ENCODE data around the gene AKAP1. TPM values are rescaled to one million over a fixed set of nuclear protein-coding genes. Genes with fewer than 3 reads are reported as not detected.
A peak's percentile ranks its signal among the peaks of the same experiment; 100 is the strongest.
"Not testable (repeated sequence)": the region's sequence is repeated elsewhere in the genome, so short reads cannot be mapped to it uniquely, and the experiment has no call there.

AKAP1 gene
- total RNA-seq, 2 experiments from 2014 or later, result 21.4 to 23.8 TPM

DNA sequence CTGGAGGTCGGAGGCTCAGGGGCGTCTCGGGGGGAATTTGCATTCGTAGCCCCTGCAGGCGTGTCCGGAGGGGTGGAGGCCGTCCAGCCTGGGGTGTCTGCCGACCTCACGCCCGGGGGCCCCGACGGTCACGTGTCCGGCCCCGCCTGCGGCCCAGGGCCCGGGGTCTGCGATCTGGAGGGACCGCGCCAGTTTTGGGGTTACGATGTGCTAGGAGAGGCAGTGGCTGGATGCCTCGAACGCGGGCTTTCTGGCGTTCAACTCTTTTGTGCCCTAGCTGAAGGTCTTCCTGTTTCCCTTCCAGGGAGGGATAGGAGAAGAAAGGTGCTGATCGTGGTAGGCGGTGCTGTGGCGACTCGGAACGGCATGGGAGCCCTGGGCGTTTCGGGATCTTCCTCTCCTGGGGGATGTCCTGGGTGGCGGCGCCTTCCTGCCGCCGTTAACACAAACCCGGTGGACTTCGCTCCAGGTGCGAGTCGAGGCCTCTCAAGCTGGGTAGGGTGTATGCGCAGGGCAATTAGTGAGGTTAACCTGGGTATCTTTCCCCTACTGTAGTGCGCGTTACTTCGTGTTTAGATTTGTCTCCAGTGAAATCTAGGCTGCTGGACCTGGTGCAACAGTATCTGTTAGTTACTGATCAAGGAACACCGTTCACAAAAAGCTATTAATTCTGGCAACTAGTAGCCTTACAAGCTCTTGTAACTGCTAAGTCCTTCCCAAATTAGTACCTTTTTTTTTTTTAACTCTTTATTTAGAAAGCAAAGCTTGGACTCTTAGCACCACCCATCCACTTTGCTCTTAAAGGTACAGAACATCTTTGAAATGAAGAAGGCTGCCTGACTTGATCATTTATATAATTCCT, 1.3 kb downstream of the AKAP1 start:
- no peaks in the 10 kb centered on the region for H3K36me3 Mint-ChIP-seq
- peaks cover 25% of the 10 kb centered on the region for H3K4me1 Mint-ChIP-seq
- H3K27ac Mint-ChIP-seq, result peak overlapping the region; percentile 76

DNA sequence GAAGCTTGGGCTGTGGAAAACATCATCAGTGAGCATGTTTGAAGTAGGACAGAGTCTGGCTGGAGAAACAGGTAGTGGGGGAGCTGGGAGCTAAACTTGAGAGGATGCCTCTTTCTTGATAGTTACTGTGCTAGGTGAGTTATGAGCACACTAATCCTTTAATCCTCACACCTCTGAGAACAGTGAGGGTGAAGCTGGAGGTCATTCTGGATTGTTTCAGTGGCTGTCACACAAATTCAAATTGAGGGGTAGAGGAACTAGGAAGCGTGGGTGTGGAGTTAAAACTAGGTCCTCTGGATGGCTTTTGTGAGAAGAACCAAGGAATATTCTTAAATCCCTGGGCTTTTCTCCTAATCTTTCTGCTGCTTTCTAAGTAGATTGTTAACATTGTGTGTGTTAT, 3.3 kb downstream of the AKAP1 start:
- H3K36me3 Mint-ChIP-seq, result no peaks in the 10 kb centered on the region
- H3K27ac Mint-ChIP-seq, result no peak overlapping the region
- POLR2A ChIA-PET, result no interaction called here
- H3K4me1 Mint-ChIP-seq, result peaks cover 19% of the 10 kb centered on the region
- ATAC-seq (ENCODE audit: low read depth), result no peak
- no peaks in the 10 kb centered on the region for H3K9me3 Mint-ChIP-seq
- H3K4me3 Mint-ChIP-seq, result no peak overlapping the region
- H3K27me3 Mint-ChIP-seq, result no peaks in the 10 kb centered on the region
- no peak for DNase-seq

More for the DNA sequence above, 1.3 kb downstream of the AKAP1 start:
- peak; percentile 52 for DNase-seq
- Mint-ChIP-seq H3K27me3 (no peaks in the 10 kb centered on the region), H3K9me3 (no peaks in the 10 kb centered on the region), H3K4me3 (peak overlapping the region; percentile 85)
- POLR2A ChIA-PET, result interaction anchor here (0.6 to 2.5 kb wide), 7 partner anchors 16 to 763 kb away, joined by 3 to 13 read pairs (median 3); partner anchors contain the start of genes C17orf67, DGKE, MRPS23 and SCPEP1
- no peak for ATAC-seq (ENCODE audit: low read depth)

GRCh38 chr17:57089391-57089790, 4.3 kb downstream of the AKAP1 start:
- H3K9me3 Mint-ChIP-seq, result no peaks in the 10 kb centered on the region
- peaks cover 14% of the 10 kb centered on the region for H3K4me1 Mint-ChIP-seq
- H3K27ac Mint-ChIP-seq, result no peak overlapping the region
- H3K36me3 Mint-ChIP-seq, result no peaks in the 10 kb centered on the region
- POLR2A ChIA-PET, result no interaction called here
- no peak overlapping the region for H3K4me3 Mint-ChIP-seq
- ATAC-seq (ENCODE audit: low read depth), result no peak
- no peaks in the 10 kb centered on the region for H3K27me3 Mint-ChIP-seq
- DNase-seq, result no peak

DNA sequence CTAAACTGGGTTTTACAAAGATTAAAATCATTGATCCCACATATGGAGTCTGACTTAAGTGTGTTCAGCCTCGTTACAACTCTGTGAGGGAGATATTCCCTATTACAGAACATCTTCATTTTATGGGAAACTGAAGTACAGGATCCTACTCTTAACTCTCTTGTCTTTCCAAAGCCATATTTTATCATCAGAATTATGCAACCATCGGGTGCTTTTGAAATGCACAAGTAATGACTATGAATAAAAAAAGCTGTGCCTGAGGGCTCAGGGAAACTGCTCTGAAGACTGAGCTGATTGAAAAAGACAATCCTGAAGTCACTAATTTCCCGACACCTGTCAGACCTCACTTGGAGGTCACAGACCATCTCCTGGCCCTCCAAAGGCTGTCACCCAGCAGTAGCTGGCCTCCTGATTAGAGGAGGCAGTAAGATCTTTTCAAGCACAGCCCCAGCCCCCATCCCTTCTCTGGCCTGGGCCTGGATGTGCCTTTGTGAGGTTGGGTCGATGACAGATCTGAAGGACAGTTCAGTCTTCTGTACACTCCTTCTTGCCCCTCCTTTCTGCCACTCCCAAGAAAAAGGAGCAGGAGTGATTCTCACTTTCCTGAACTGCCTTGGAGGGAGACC, 5.6 kb downstream of the AKAP1 start:
- H3K4me1 Mint-ChIP-seq, result peaks cover 14% of the 10 kb centered on the region
- no peak for ATAC-seq (ENCODE audit: low read depth)
- peaks cover 4% of the 10 kb centered on the region for H3K36me3 Mint-ChIP-seq
- H3K27me3 Mint-ChIP-seq, result no peaks in the 10 kb centered on the region
- POLR2A ChIA-PET, result no interaction called here
- no peak overlapping the region for H3K27ac Mint-ChIP-seq
- DNase-seq, result no peak
- H3K9me3 Mint-ChIP-seq, result no peaks in the 10 kb centered on the region
- H3K4me3 Mint-ChIP-seq, result no peak overlapping the region

- H3K27ac Mint-ChIP-seq, result no peak overlapping the region
- no peaks in the 10 kb centered on the region for H3K27me3 Mint-ChIP-seq
- no peaks in the 10 kb centered on the region for H3K9me3 Mint-ChIP-seq
- ATAC-seq (ENCODE audit: low read depth), result no peak
- H3K4me1 Mint-ChIP-seq, result peaks cover 14% of the 10 kb centered on the region
- POLR2A ChIA-PET, result no interaction called here
- H3K36me3 Mint-ChIP-seq, result peaks cover 4% of the 10 kb centered on the region
- no peak overlapping the region for H3K4me3 Mint-ChIP-seq
- no peak for DNase-seq
Measured at GRCh38 chr17:57091186-57091618, 6.2 kb downstream of the AKAP1 start.

- H3K27ac Mint-ChIP-seq, result no peak overlapping the region
- no peaks in the 10 kb centered on the region for H3K9me3 Mint-ChIP-seq
- DNase-seq, result no peak
- no peaks in the 10 kb centered on the region for H3K27me3 Mint-ChIP-seq
- peaks cover 9% of the 10 kb centered on the region for H3K4me1 Mint-ChIP-seq
- no peak overlapping the region for H3K4me3 Mint-ChIP-seq
- POLR2A ChIA-PET, result no interaction called here
- H3K36me3 Mint-ChIP-seq, result peaks cover 4% of the 10 kb centered on the region
- no peak for ATAC-seq (ENCODE audit: low read depth)
Measured at GRCh38 chr17:57092171-57092570, 7.1 kb downstream of the AKAP1 start.

GRCh38 chr17:57092779-57093178, 7.7 kb downstream of the AKAP1 start:
- H3K4me3 Mint-ChIP-seq, result no peak overlapping the region
- no peaks in the 10 kb centered on the region for H3K9me3 Mint-ChIP-seq
- H3K27me3 Mint-ChIP-seq, result no peaks in the 10 kb centered on the region
- peaks cover 8% of the 10 kb centered on the region for H3K4me1 Mint-ChIP-seq
- POLR2A ChIA-PET, result no interaction called here
- ATAC-seq (ENCODE audit: low read depth), result no peak
- no peak overlapping the region for H3K27ac Mint-ChIP-seq
- H3K36me3 Mint-ChIP-seq, result peaks cover 4% of the 10 kb centered on the region
- no peak for DNase-seq

DNA sequence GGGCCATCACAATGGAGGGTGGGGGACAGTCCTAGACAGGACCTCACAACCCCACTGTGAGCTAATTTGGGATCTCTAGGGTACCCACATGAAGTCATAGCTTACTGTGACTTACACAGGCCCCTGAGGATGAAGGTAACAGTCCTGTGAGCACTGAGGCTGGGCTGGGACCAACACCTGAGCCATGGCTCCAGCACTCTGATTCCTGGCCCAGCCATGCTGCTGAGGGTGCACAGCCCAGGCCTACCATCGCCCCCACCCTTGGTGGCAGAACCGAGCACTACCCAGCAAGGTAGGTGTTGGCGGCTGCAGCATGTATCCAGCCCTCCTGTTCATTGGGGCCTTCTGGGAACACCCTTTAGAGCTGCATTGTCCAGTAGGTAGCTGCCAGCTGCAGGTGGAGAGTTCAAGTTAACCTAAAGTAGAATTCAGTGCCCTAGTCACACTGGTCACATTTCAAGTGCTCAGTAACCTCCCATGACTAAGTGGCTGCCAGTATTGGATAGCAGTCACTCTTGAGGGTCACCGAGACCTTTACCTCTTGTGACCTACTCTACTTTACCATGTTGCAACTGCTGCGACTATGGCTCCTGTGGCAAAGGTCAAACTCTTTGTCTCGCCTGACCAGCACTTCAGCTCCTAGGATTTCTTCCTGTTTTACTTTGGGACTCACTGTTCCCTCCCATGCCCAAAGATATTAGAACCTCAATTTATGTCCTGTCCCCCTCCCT, 11.6 kb downstream of the AKAP1 start:
- DNase-seq, result no peak
- no peak for ATAC-seq (ENCODE audit: low read depth)
- Mint-ChIP-seq H3K9me3 (no peaks in the 10 kb centered on the region), H3K36me3 (peaks cover 4% of the 10 kb centered on the region), H3K4me1 (peaks cover under 1% of the 10 kb centered on the region), H3K27ac (no peak overlapping the region), H3K4me3 (no peak overlapping the region), H3K27me3 (no peaks in the 10 kb centered on the region)
- POLR2A ChIA-PET, result no interaction called here

DNA sequence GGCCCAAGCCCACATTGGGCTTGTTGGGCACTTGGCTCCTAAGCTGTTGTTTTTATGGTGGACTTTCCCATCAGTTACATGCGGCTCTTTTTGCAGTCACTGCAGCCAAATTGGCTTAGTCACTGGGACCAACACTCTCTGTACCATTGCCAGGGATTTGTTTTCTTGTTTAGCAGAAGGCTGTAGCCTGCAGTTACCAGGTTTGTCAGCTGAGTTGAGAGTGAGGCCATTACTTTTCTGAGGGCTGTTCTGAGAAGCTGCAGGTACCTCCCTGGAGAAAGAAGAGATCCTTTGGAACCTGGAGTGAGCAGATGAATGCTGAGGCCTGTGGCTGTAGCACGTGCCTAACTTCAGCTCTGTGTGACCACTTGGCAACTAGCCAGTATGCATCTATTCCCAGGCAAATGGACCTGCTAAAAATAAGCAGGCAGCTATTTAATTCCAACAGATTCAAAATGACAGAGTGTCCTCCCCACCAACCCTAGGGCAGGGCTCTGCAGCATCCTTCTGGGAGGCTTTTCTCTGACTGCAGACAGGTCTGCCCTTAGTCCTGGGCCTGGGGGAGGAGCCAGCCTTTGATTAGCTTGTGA, 12.9 kb downstream of the AKAP1 start:
- H3K27ac Mint-ChIP-seq, result no peak overlapping the region
- POLR2A ChIA-PET, result no interaction called here
- H3K36me3 Mint-ChIP-seq, result peaks cover 7% of the 10 kb centered on the region
- no peaks in the 10 kb centered on the region for H3K27me3 Mint-ChIP-seq
- H3K4me3 Mint-ChIP-seq, result no peak overlapping the region
- ATAC-seq (ENCODE audit: low read depth), result no peak
- DNase-seq, result no peak
- peaks cover 10% of the 10 kb centered on the region for H3K4me1 Mint-ChIP-seq
- H3K9me3 Mint-ChIP-seq, result no peaks in the 10 kb centered on the region

- Mint-ChIP-seq H3K4me3 (no peak overlapping the region), H3K27ac (peak overlapping the region; percentile 10), H3K9me3 (no peaks in the 10 kb centered on the region), H3K36me3 (peaks cover 7% of the 10 kb centered on the region), H3K27me3 (no peaks in the 10 kb centered on the region), H3K4me1 (peaks cover 10% of the 10 kb centered on the region)
- POLR2A ChIA-PET, result no interaction called here
- ATAC-seq (ENCODE audit: low read depth), result no peak
- no peak for DNase-seq
Measured at GRCh38 chr17:57099165-57099564, 14.1 kb downstream of the AKAP1 start.

DNA sequence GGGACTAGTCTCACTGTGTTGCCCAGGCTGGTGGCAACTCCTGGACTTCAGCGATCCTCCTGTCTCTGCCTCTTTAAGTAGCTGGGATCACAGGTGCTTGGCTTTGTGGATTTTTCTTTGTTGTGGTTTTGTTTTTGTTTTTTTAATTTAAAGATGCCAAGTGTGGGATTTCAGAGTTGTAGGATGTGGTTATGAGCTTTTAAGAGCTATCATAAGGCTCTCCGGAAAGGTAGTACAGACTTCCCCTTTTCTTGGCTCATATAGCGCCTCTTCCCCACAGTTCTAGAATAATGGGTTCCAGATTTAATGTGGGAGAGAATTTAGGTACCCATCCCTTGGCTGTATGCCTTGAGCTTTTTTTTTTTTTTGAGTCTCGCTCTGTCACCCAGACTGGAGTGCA, 17.1 kb downstream of the AKAP1 start:
- Mint-ChIP-seq H3K27ac (no peak overlapping the region), H3K4me1 (peaks cover 10% of the 10 kb centered on the region)
- ATAC-seq (ENCODE audit: low read depth), result no peak

GRCh38 chr17:57102660-57103059, 17.6 kb downstream of the AKAP1 start:
- not testable (repeated sequence) for DNase-seq; H3K4me3 Mint-ChIP-seq; H3K36me3 Mint-ChIP-seq; H3K27me3 Mint-ChIP-seq; H3K27ac Mint-ChIP-seq; ATAC-seq (ENCODE audit: low read depth); H3K9me3 Mint-ChIP-seq; H3K4me1 Mint-ChIP-seq
- POLR2A ChIA-PET, result interaction anchor here (0.5 kb wide), 1 partner anchor 17 kb away, joined by 3 read pairs; the partner anchor contains the start of gene AKAP1

More for the DNA sequence above, 17.1 kb downstream of the AKAP1 start:
- DNase-seq, result no peak
- Mint-ChIP-seq H3K36me3 (peaks cover 3% of the 10 kb centered on the region), H3K4me3 (no peak overlapping the region), H3K9me3 (no peaks in the 10 kb centered on the region), H3K27me3 (no peaks in the 10 kb centered on the region)
- POLR2A ChIA-PET, result interaction anchor here (0.5 kb wide), 1 partner anchor 17 kb away, joined by 3 read pairs; the partner anchor contains the start of gene AKAP1

DNA sequence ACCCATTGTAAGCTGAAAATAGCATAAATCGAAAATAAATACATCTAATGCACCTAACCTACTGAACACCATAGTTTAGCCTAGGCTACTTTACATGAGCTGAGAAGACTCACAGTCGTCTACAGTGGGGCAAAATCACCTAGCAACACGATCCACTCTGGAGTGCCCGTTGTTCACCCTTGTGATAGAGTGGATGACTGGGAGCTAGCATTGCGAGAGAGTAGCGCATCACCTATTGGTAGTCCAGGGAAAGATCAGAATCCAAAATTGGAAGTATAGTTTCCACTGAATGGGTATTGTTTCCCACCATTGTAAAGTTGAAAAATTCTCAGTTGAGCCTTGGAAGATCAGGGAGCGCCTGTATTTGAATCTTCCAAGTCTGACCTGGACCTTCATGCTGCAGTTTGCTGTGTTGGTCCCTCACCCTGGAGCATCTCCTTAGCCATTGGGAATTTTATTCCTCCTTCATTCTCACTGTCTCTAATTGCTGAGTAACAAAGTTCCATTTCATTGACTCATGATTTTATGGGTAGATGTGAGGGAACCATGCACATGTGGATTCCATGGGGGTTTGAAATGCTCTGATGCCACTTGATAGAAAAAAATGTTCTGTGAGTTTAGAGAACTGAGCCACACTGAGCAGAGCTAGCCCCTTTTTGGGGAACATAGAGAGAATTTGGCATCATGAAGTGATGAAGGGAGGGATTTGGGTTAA, 19.6 kb downstream of the AKAP1 start:
- Mint-ChIP-seq H3K4me1 (peaks cover 10% of the 10 kb centered on the region), H3K4me3 (no peak overlapping the region), H3K27ac (no peak overlapping the region), H3K9me3 (no peaks in the 10 kb centered on the region), H3K27me3 (no peaks in the 10 kb centered on the region), H3K36me3 (peaks cover 3% of the 10 kb centered on the region)
- no peak for DNase-seq
- no peak for ATAC-seq (ENCODE audit: low read depth)
- POLR2A ChIA-PET, result no interaction called here

All from activated naive CD8-positive, alpha-beta T cell treated with anti-CD3 and anti-CD28 coated beads, Interleukin-2, amount 10 ng/mL, durations not matched to agents 7 days and 5 days (primary cell).